Adrenal gland (tissue), 19 donors: ENCODE measurements around the gene PDGFC. TPM values are rescaled to one million over a fixed set of nuclear protein-coding genes. Genes with fewer than 3 reads are reported as not detected.

Experiments
- DNase-seq, 7 donors: peaks; one replicate each; pipeline ENCODE4 v3.0.0-alpha.2; 2019 to 2020
- H3K27ac ChIP-seq, 5 donors: fragments of 200-600 bp; sonication (generic) in 4 of 5; 1 replicate in 3 of 5; 2 replicates in 2 of 5; pipeline versions ENCODE4 v1.5.1 to v1.8.0; 2016 to 2020; ENCODE audit warnings: mild to moderate bottlenecking in 1 of 5
- H3K27me3 ChIP-seq: fragments of 200-600 bp; 2 replicates; pipeline ENCODE4 v1.8.0; 2021
- H3K36me3 ChIP-seq, 2 donors: fragments of 200-600 bp; replicated peaks in 1 of 2; 1 replicate in 1 of 2; 2 replicates in 1 of 2; pipeline versions ENCODE4 v1.5.1 to v1.8.0; 2018 to 2022
- H3K4me1 ChIP-seq, 2 donors: fragments of 200-600 bp; replicated peaks in 1 of 2; 1 replicate in 1 of 2; 2 replicates in 1 of 2; pipeline versions ENCODE4 v1.5.1 to v1.8.0; 2018 to 2021
- H3K4me3 ChIP-seq, 4 donors: fragments of 200-600 bp; sonication (generic) in 3 of 4; one replicate each; pipeline ENCODE4 v1.5.1; 2016 to 2018
- H3K9me3 ChIP-seq, 3 donors: fragments of 200-600 bp; sonication (generic) in 1 of 3; replicated peaks in 1 of 3; 1 replicate in 2 of 3; 2 replicates in 1 of 3; pipeline versions ENCODE4 v1.5.1 to v1.8.0; 2016 to 2021
- CTCF ChIP-seq, 6 experiments: fragments of 450-650 bp in 4 of 6; fragments of 200-600 bp in 2 of 6; sonication (generic) in 1 of 6; IDR thresholded peaks; 1 replicate in 5 of 6; 2 replicates in 1 of 6; pipeline versions ENCODE4 v1.5.1 to v1.8.0; 2016 to 2021; ENCODE audit warnings: antibody characterized with exemption in 6 of 6, mild to moderate bottlenecking in 2 of 6, moderate library complexity in 1 of 6
- POLR2A ChIP-seq, 2 donors: fragments of 450-650 bp; IDR thresholded peaks; one replicate each; pipeline ENCODE4 v1.6.1; 2017; ENCODE audit warnings: antibody characterized with exemption in 2 of 2, mild to moderate bottlenecking in 2 of 2, moderate library complexity in 1 of 2
- WGBS, 4 donors: extraction: QIAGEN DNeasy Blood & Tissue Kit in 2 of 4; methylation state at CpG; one replicate each; pipeline versions ENCODE4 v1.1.5 to v1.1.7; 2013 to 2017; 5-methylcytosine and 5-hydroxymethylcytosine counted together
- intact Hi-C, 2 donors: fragments of 100-400 bp; cut with DNase I; formaldehyde crosslinking; loops; one replicate each; pipeline versions ENCODE4 v1.14.1 to v1.15.0; 2022 to 2023
- long read RNA-seq, 10 donors: library from polyadenylated mRNA in 3 of 10; unstranded in 2 of 10; stranded (forward) in 1 of 10; transcript quantifications; one replicate each; pipeline ENCODE4 v2.0.0 and lab custom pipeline, GENCODE V29; 2021 to 2026
- polyA plus RNA-seq, 3 donors: library from polyadenylated mRNA; stranded (reverse); fragments of 200-250 nt in 2 of 3; fragments of 350-450 nt in 1 of 3; fragmentation: Illumina TruSeq in 1 of 3; extraction: RNeasy Lipid Tissue Mini Kit (QIAGEN cat#74804) in 1 of 3; gene quantifications; one replicate each; pipeline ENCODE4 v1.2.3, GENCODE V29; 2013 to 2014
- total RNA-seq, 9 donors: library from RNA; depleted of rRNA in 4 of 9; stranded (reverse); fragments of >200 nt in 4 of 9; fragments of 120-200 nt in 1 of 9; fragmentation: NEBNext Ultra II Directional in 1 of 9; extraction: Animal tissue kit (Norgen Biotek cat#: 25700) in 1 of 9; gene quantifications; one replicate each; pipeline versions ENCODE4 v1.1.0 to v1.2.4, GENCODE V29; 2013 to 2023
- donor health status: healthy with polysubstance abuse.
- donor health status: Bipolar disorder and iron deficiency.
- donor health status: DM: yes; HTN: yes; CAD: no.
- donor health status: DM: no; HTN: no; CAD: no.
- donor health status: DM: no; HTN: no; CAD: no.
- donor health status: DM: yes; HTN: yes; CAD: no.

PDGFC gene, protein sequence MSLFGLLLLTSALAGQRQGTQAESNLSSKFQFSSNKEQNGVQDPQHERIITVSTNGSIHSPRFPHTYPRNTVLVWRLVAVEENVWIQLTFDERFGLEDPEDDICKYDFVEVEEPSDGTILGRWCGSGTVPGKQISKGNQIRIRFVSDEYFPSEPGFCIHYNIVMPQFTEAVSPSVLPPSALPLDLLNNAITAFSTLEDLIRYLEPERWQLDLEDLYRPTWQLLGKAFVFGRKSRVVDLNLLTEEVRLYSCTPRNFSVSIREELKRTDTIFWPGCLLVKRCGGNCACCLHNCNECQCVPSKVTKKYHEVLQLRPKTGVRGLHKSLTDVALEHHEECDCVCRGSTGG
- 10 to 100 TPM in 8 of 9 donors, 1 to 10 TPM in 1; 8.1 to 77.2 (median 50.0) TPM for total RNA-seq
- 10 to 100 TPM in 1 of 3 donors, 1 to 10 TPM in 2; 6.0 to 18.2 (median 7.6) TPM for polyA plus RNA-seq
- long read RNA-seq, donor 1, partial matches to known transcripts: 0 of 2 reads
- long read RNA-seq, donor 1, other reads (novel, unspliced or antisense): 0 of 2 reads
- long read RNA-seq, donor 2: 0 reads
- long read RNA-seq, donor 3, full-length matches to known transcripts: 1 of 1 reads
- long read RNA-seq, donor 3, partial matches to known transcripts: 0 of 1 reads
- long read RNA-seq, donor 3, other reads (novel, unspliced or antisense): 0 of 1 reads
- long read RNA-seq, donor 4, full-length matches to known transcripts: 6 of 15 reads
- long read RNA-seq, donor 4, partial matches to known transcripts: 2 of 15 reads
- long read RNA-seq, donor 4, other reads (novel, unspliced or antisense): 7 of 15 reads
- long read RNA-seq, donor 5, full-length matches to known transcripts: 40 of 50 reads
- long read RNA-seq, donor 5, partial matches to known transcripts: 2 of 50 reads
- long read RNA-seq, donor 5, other reads (novel, unspliced or antisense): 8 of 50 reads
- long read RNA-seq, donor 6, full-length matches to known transcripts: 2 of 10 reads
- long read RNA-seq, donor 6, partial matches to known transcripts: 0 of 10 reads
- long read RNA-seq, donor 6, other reads (novel, unspliced or antisense): 8 of 10 reads
- long read RNA-seq, donor 7: 0 reads
- long read RNA-seq, donor 8, full-length matches to known transcripts: 1 of 1 reads
- long read RNA-seq, donor 8, partial matches to known transcripts: 0 of 1 reads
- long read RNA-seq, donor 8, other reads (novel, unspliced or antisense): 0 of 1 reads
- long read RNA-seq, donor 9: 0 reads
- long read RNA-seq, donor 10, full-length matches to known transcripts: 1 of 1 reads
- long read RNA-seq, donor 10, partial matches to known transcripts: 0 of 1 reads
- long read RNA-seq, donor 10, other reads (novel, unspliced or antisense): 0 of 1 reads

GRCh38 chr4:156971676-156972378 lies at the start of gene PDGFC:
TSS of gene PDGFC (minus strand) at chr4:156971799. CDS start at chr4:156970903, 896 bp downstream.
- H3K27me3 ChIP-seq: no peaks in the 10 kb centered on the region
- peak; percentile 83 to 90 (median 85) for DNase-seq
- H3K27ac ChIP-seq: peak within 1 kb of the TSS; percentile 60 to 94 (median 88)
- H3K9me3 ChIP-seq: no peaks in the 10 kb centered on the region
- intact Hi-C loops: no loop called here
- 0 to 1% (median 0%) methylated on average over 12 to 60 of the region's 60 CpGs for WGBS, 4 donors
- H3K4me3 ChIP-seq: peak within 1 kb of the TSS; percentile 0 to 87 (median 56)
- TF ChIP-seq CTCF (IDR thresholded peaks at IDR 0.05) (peak in 5 of 6 experiments; percentile 31 to 54 (median 45)), POLR2A (IDR thresholded peaks at IDR 0.05) (peak; percentile 36 to 84)
- H3K36me3 ChIP-seq: no peaks in the 10 kb centered on the region
- peaks cover 7 to 14% of the 10 kb centered on the region in 2 donors for H3K4me1 ChIP-seq

- intact Hi-C loops: no loop called here
- H3K9me3 ChIP-seq: no peaks in the 10 kb centered on the region
- TF ChIP-seq POLR2A (IDR thresholded peaks at IDR 0.05) (no peak), CTCF (IDR thresholded peaks at IDR 0.05) (no peak)
- no peak overlapping the region for H3K4me3 ChIP-seq
- H3K4me1 ChIP-seq: no peaks in the 10 kb centered on the region
- no peak for DNase-seq
- no peaks in the 10 kb centered on the region for H3K36me3 ChIP-seq
- H3K27ac ChIP-seq: no peak overlapping the region
- WGBS, 4 donors: 88 to 100% (median 92%) methylated on average over 1 of the region's 1 CpG
- H3K27me3 ChIP-seq: no peaks in the 10 kb centered on the region
These were observed 49.3 kb upstream of the PDGFC start for GRCh38 chr4:157020882-157021281.

GRCh38 chr4:157018920-157019490 lies 47.4 kb upstream of the PDGFC start:
- TF ChIP-seq POLR2A (IDR thresholded peaks at IDR 0.05) (no peak), CTCF (IDR thresholded peaks at IDR 0.05) (no peak)
- Histone ChIP-seq H3K9me3 (no peaks in the 10 kb centered on the region), H3K4me3 (no peak overlapping the region), H3K27ac (no peak overlapping the region), H3K4me1 (no peaks in the 10 kb centered on the region), H3K36me3 (no peaks in the 10 kb centered on the region), H3K27me3 (no peaks in the 10 kb centered on the region)
- WGBS, 4 donors: 59 to 72% (median 71%) methylated on average over 3 of the region's 3 CpGs
- DNase-seq: no peak
- intact Hi-C loops: no loop called here
